GM12872 (cell line): ENCODE measurements around the gene GSC2.
A peak's percentile ranks its signal among the peaks of the same experiment; 100 is the strongest.

Experiments used
- TF ChIP-seq, protein P1 (sequence below): IDR thresholded peaks from 3 replicates; pipeline ENCODE4 v1.5.1; 2011; ENCODE audit warnings: low read depth, mild to moderate bottlenecking, low read length, moderate library complexity; ENCODE audit not compliant: insufficient read depth

GSC2 gene

DNA sequence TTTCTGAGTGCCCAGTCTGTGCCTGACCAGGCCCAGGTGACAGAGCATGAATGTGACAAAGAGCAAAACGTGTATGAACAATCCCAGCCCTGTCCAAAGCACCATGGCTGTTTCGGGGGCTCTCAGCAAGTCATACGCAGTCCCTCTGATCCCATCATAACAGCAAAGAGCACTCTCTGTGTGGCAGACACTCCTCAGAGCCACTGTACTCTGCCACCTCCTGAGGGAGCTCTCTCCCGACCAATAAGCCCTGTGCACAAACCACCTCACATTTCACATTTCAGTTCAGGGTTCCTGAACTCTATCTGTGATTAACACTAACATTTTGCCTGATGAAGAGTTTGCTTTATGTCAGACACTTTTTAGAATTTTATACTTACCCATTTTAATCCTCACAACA, 34.5 kb downstream of the GSC2 start:
- TF ChIP-seq, protein P1, sequence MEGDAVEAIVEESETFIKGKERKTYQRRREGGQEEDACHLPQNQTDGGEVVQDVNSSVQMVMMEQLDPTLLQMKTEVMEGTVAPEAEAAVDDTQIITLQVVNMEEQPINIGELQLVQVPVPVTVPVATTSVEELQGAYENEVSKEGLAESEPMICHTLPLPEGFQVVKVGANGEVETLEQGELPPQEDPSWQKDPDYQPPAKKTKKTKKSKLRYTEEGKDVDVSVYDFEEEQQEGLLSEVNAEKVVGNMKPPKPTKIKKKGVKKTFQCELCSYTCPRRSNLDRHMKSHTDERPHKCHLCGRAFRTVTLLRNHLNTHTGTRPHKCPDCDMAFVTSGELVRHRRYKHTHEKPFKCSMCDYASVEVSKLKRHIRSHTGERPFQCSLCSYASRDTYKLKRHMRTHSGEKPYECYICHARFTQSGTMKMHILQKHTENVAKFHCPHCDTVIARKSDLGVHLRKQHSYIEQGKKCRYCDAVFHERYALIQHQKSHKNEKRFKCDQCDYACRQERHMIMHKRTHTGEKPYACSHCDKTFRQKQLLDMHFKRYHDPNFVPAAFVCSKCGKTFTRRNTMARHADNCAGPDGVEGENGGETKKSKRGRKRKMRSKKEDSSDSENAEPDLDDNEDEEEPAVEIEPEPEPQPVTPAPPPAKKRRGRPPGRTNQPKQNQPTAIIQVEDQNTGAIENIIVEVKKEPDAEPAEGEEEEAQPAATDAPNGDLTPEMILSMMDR: 0 out of 3 replicates have a peak, but pooled peaks have one; percentile 8

DNA sequence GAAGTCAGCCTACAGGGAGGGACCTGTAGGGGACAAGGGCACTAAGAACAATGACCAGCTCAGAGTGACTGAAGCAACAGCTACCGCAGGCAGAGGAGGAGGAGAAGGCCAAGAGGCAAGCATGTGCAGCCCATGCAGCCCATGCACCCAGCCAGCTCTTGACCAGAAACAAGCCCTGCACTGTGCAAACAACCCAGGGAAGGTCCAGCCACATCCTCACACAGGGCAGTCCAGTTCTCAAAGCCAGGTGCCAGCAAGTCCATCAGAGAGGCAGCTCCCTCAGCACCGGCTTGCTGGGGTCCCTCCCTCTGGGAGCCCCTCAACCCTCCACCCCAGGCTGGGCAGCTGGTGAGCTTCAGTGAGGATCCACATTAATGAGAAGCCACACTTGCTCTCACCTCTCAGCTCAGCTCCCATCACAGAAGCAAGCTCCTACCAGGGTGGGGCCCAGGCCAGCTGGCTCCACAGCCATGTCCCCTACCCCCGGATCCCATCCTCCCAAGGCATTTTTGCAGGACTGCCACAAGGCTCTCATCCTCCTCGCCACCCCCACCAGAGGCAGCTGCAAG, 35.0 kb downstream of the GSC2 start:
- TF ChIP-seq, protein P1: no peak

DNA sequence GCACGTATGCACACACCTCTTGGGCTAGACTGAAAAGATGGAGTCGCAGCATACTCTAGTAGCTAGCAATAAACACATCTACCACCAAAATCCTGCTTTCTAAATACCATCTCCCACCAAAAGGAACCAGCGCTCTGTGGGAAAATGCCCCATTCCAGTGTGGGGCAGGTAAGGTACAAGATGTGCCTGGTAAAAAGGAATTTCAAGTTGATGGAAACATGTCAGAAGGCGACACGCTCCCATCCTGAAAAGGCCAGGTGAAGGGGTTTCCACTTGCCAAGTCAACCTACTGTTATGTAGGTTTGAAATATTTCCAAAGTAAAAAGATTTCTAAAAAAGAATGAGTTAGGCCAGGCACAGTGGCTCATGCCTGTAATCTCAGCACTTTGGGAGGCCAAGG, 36.7 kb downstream of the GSC2 start:
- TF ChIP-seq, protein P1: no peak

DNA sequence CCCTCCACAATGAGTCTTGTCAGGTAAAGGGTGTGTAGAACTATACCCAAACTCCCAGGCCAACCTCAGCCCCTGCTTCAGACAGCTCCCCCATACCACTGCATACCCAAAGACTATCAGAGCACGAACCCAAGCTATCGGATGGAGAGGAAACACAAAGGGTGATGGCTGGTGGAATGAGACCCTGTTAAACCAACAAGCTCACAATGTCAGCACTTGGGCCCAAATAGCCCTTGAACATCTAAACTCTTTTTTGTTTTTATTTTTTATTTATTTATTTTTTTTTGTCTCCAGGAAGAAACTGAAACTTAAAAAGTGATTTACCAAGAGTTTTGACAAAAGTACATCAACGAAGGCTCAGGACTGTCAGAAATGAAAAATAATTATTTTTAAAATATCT, 38.5 kb downstream of the GSC2 start:
- TF ChIP-seq, protein P1: no peak

DNA sequence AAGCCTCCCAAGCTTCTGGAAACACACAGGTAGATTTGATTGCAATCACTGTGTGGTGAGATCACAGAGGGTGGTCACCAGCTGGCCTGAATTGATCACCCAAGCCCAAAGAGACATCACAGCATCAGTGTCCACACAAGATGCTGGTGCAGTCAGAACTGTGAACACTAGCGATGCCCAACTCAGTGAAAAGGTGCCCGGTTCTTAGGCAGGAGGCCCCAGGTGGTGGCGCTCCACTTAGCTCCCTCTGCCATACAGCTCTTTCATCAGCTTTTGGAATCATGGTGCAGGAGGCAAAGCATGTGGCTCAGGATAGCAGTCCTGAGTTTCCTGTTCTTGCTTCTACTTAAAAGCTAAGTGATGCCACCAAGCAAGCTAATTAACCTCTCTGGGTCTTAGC, 39.0 kb downstream of the GSC2 start:
- TF ChIP-seq, protein P1: peak; percentile 14; the same call in 1 of the 3 replicates

DNA sequence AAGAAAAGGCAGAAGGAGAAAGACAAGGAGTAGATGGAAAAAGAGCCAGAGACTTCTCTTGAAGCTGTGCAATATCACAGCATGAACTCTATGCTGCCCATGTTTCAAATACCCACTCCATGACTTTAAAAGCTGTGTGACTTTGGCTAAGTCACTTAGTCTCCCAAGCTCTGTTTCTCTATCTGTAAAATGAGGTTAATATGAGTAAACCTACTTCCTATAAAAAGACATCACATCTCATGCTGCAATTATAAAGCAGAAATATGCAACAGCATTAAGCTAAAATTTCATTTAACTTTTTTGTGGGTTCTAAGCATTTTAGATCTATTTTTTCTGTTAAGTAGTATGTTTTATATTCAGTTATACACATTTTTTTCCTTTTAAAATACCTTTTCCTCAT, 39.4 kb downstream of the GSC2 start:
- TF ChIP-seq, protein P1: no peak

DNA sequence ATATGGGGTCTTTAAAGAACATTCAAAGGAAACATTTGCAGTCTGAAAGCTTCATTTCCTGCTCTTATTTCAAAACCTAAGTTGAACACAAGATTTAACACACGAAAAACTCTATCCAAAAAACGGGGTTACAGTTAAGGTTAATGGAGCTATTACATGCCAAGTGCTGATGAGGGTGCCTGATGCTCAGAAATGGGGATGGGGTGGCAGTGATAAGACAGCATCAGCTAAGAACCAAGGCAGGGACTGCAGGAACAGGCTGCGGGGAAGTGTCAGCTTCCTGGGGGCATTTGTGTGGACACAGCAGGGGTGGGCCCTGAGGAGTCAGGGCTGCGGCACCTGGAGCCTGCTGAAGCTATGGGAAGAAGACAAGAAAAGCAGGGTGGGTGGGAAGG, 40.0 kb downstream of the GSC2 start:
- TF ChIP-seq, protein P1: no peak
